Measurements from ENCODE around the gene SPP2. TPM values are rescaled to one million over a fixed set of nuclear protein-coding genes. Genes with fewer than 3 reads are reported as not detected.

Gene SPP2
- total RNA-seq, 4 donors from 2014 or later, result not detected

DNA sequence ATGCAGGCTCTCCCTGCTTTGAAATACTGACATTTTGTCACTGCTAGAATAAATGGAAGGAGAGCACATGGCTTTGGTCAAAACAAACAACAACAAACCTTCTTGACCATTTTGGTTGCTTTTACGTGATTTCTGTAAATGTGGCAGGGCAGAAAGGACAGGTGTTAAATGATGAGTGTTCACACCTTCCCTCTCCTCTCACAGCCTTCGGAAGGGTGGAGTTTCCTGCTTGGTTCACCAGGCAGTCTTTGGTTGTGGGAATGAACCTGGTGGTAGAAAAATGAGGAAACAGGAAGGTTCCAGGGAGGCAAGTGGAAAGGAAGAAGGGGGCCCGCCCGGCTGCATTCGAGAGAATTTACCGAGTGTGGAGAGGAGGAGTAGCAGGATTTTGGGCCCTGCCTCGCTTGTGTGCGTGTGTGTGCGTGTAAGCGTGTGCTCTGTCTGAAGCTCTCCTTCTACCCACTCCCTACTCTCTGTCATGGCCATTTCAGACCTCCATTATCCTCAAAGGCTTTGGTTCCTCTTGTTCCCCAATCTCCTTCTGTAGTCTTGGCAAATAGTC is 23.7 kb upstream of the SPP2 start:
- H3K4me1 ChIP-seq, result no peaks in the 10 kb centered on the region
- H3K36me3 ChIP-seq, result no peaks in the 10 kb centered on the region
- no peak for ATAC-seq
- WGBS, 2 donors (ENCODE audit: low coverage in 1 of 2), result 71 to 87% methylated on average over 1 to 10 of the region's 10 CpGs
- no peak overlapping the region for H3K27ac ChIP-seq
- H3K4me3 ChIP-seq, result no peak overlapping the region
- peaks cover 38% of the 10 kb centered on the region for H3K27me3 ChIP-seq
- TF ChIP-seq POLR2AphosphoS5 (IDR thresholded peaks at IDR 0.05), result no peak
- TF ChIP-seq, protein P1, sequence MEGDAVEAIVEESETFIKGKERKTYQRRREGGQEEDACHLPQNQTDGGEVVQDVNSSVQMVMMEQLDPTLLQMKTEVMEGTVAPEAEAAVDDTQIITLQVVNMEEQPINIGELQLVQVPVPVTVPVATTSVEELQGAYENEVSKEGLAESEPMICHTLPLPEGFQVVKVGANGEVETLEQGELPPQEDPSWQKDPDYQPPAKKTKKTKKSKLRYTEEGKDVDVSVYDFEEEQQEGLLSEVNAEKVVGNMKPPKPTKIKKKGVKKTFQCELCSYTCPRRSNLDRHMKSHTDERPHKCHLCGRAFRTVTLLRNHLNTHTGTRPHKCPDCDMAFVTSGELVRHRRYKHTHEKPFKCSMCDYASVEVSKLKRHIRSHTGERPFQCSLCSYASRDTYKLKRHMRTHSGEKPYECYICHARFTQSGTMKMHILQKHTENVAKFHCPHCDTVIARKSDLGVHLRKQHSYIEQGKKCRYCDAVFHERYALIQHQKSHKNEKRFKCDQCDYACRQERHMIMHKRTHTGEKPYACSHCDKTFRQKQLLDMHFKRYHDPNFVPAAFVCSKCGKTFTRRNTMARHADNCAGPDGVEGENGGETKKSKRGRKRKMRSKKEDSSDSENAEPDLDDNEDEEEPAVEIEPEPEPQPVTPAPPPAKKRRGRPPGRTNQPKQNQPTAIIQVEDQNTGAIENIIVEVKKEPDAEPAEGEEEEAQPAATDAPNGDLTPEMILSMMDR (IDR thresholded peaks at IDR 0.05), result no peak
- no peak for TF ChIP-seq EP300 (IDR thresholded peaks at IDR 0.05)
- TF ChIP-seq POLR2A (IDR thresholded peaks at IDR 0.05), result no peak
- H3K9me3 ChIP-seq, result peaks cover 0 to 12% (median 0%) of the 10 kb centered on the region in 3 donors

DNA sequence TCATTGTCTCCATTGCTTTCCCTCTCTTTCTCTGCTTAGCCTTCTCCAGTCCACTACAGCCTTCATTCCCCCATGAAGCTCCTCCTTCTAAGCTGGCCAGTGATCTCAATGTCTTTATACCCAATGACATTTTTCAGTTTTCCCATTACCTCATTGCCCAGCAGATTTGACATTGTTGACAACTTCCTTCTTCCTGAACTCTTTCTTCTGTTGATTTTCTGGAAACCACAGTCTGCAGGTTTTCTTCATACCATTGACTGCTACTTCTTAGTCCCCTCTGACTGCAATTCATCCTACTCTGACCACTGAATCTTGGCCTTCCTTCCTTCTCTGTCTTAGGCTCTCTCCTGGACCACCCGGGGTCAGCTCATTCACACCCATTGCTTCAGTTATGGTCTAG is 22.9 kb upstream of the SPP2 start:
- ATAC-seq, result no peak
- no peak overlapping the region for H3K27ac ChIP-seq
- H3K4me1 ChIP-seq, result no peaks in the 10 kb centered on the region
- WGBS, 2 donors (ENCODE audit: low coverage in 1 of 2), result 100% methylated on average over 1 of the region's 1 CpG
- H3K36me3 ChIP-seq, result no peaks in the 10 kb centered on the region
- H3K27me3 ChIP-seq, result peaks cover 35% of the 10 kb centered on the region
- TF ChIP-seq, protein P1 (IDR thresholded peaks at IDR 0.05), result no peak
- TF ChIP-seq POLR2AphosphoS5 (IDR thresholded peaks at IDR 0.05) (no peak), POLR2A (IDR thresholded peaks at IDR 0.05) (no peak), EP300 (IDR thresholded peaks at IDR 0.05) (no peak)
- no peak overlapping the region for H3K4me3 ChIP-seq
- H3K9me3 ChIP-seq, result peaks cover 0 to 9% (median 0%) of the 10 kb centered on the region in 3 donors

DNA sequence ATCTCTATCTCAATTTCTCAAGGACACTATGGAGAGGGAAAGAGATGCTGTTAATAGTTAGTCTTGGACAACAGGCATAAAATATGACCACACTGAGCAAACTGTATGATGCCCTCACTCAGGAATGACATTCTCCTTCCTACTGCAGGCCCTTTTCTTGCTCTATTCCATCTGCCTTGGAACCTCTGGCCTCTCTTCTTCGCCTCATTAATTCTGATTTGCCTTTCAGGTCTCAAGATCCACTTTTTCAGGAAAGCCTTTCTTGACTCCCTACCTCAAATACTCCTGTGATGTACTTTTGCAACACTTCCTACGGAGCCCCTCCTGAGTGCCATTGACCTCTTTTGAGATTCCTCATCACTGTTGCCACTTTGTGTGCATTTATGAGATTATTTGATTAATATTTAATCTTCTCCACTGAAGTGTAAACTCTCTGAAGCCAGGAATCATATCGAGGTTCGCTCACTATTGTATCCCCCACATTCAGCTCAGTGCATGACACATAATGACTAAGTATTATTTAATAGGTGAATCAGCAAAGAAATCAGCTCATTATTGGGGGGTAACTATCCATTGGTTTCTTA is 21.3 kb upstream of the SPP2 start:
- H3K27ac ChIP-seq, result no peak overlapping the region
- 76% methylated on average over 3 to 4 of the region's 4 CpGs for WGBS, 2 donors (ENCODE audit: low coverage in 1 of 2)
- no peaks in the 10 kb centered on the region for H3K4me1 ChIP-seq
- H3K9me3 ChIP-seq, result peaks cover 0 to 17% (median 0%) of the 10 kb centered on the region in 3 donors
- no peak for TF ChIP-seq POLR2AphosphoS5 (IDR thresholded peaks at IDR 0.05)
- TF ChIP-seq, protein P1 (IDR thresholded peaks at IDR 0.05), result no peak
- no peak for TF ChIP-seq POLR2A (IDR thresholded peaks at IDR 0.05)
- TF ChIP-seq EP300 (IDR thresholded peaks at IDR 0.05), result no peak
- peaks cover 41% of the 10 kb centered on the region for H3K27me3 ChIP-seq
- no peak overlapping the region for H3K4me3 ChIP-seq
- ATAC-seq, result no peak
- H3K36me3 ChIP-seq, result no peaks in the 10 kb centered on the region

DNA sequence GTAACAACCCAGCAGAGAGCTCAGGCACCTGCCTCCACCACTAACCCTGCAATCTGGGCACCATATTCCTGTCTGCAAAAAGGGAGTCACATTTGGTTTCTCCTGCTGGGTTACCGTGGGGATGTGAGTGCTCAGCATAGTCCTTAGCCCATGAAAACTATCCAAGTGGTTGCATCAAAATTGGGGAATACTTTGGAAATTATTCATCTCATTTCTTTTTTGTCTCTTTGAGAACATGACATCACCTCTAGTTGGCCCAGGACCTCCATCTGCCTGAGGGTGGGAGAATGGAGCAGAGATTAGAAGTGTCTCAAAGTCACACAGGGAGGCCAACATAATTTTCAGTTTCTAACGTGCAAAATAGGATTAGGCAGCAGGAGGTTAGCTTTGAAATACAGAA is 19.3 kb upstream of the SPP2 start:
- 0 to 44% methylated on average over 1 to 2 of the region's 2 CpGs for WGBS, 2 donors (ENCODE audit: low coverage in 1 of 2)
- Histone ChIP-seq H3K9me3 (peaks cover 0 to 36% (median 0%) of the 10 kb centered on the region in 3 donors), H3K27ac (no peak overlapping the region), H3K36me3 (no peaks in the 10 kb centered on the region), H3K4me1 (no peaks in the 10 kb centered on the region), H3K4me3 (no peak overlapping the region), H3K27me3 (peaks cover 55% of the 10 kb centered on the region)
- no peak for ATAC-seq
- TF ChIP-seq POLR2AphosphoS5 (IDR thresholded peaks at IDR 0.05), result no peak
- no peak for TF ChIP-seq POLR2A (IDR thresholded peaks at IDR 0.05)
- no peak for TF ChIP-seq EP300 (IDR thresholded peaks at IDR 0.05)
- TF ChIP-seq, protein P1 (IDR thresholded peaks at IDR 0.05), result no peak

DNA sequence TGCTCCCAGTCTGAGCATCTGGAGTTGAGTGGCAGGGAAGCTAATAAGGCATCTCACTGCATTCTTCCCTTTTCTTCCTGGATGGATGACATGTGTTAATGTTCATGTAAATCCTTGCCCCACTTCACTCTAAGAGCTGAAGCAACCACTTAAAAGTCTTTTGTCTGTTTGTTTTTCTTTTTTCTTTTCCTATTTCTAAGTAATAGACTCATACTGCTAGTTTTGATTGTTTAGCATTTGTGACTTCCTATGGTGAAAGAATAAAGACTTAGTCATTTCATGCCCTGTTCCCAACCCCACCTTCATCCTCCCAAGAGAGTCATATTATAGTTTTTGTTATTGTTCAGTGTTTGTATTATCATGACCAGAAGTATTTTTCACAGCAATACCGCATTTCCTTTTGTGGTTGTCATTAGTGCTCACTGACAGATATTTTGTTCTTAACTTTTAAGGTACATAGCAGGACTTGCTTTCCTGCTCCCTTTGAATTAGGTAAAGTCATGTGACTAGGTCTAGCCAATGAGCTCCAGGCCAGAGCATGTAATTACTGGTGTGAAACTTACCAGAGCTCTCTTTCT is 18.1 kb upstream of the SPP2 start:
- ATAC-seq, result no peak
- WGBS, 2 donors (ENCODE audit: low coverage in 1 of 2), result 55% methylated on average over 1 of the region's 1 CpG; no CpG with 5 or more reads in 1 of the 2 donors
- TF ChIP-seq EP300 (IDR thresholded peaks at IDR 0.05), result no peak
- TF ChIP-seq POLR2A (IDR thresholded peaks at IDR 0.05), result no peak
- TF ChIP-seq, protein P1 (IDR thresholded peaks at IDR 0.05), result no peak
- TF ChIP-seq POLR2AphosphoS5 (IDR thresholded peaks at IDR 0.05), result no peak
- Histone ChIP-seq H3K4me1 (no peaks in the 10 kb centered on the region), H3K27ac (no peak overlapping the region), H3K36me3 (no peaks in the 10 kb centered on the region), H3K27me3 (peaks cover 48% of the 10 kb centered on the region), H3K9me3 (peaks cover 0 to 44% (median 0%) of the 10 kb centered on the region in 3 donors), H3K4me3 (no peak overlapping the region)
